Muscle layer of duodenum (tissue), 2 donors: Measurements from ENCODE around the gene KIF6.

Source experiments
- H3K27ac ChIP-seq: one replicate; pipeline ENCODE4 v1.7.0; 2013; ENCODE audit warnings: mild to moderate bottlenecking, low read length
- H3K27me3 ChIP-seq: one replicate; pipeline ENCODE4 v1.7.0; 2013; ENCODE audit warnings: low read depth, mild to moderate bottlenecking, control low read depth, low read length
- H3K36me3 ChIP-seq, 2 donors: one replicate each; pipeline ENCODE4 v1.7.0; 2013; ENCODE audit warnings: low read length in 2 of 2, control low read depth in 1 of 2, mild to moderate bottlenecking in 1 of 2; ENCODE audit not compliant: insufficient read depth in 2 of 2, control insufficient read depth in 1 of 2
- H3K4me1 ChIP-seq, 2 donors: one replicate each; pipeline ENCODE4 v1.7.0; 2013; ENCODE audit warnings: low read length in 2 of 2, mild to moderate bottlenecking in 2 of 2, control low read depth in 1 of 2, moderate library complexity in 1 of 2; ENCODE audit not compliant: insufficient read depth in 2 of 2, control insufficient read depth in 1 of 2
- H3K4me3 ChIP-seq, 2 donors: one replicate each; pipeline ENCODE4 v1.7.0; 2013; ENCODE audit warnings: low read length in 2 of 2, low read depth in 1 of 2, mild to moderate bottlenecking in 1 of 2
- H3K9me3 ChIP-seq, 2 donors: one replicate each; pipeline ENCODE4 v1.7.0; 2013; ENCODE audit warnings: low read length in 2 of 2, control low read depth in 1 of 2, mild to moderate bottlenecking in 1 of 2; ENCODE audit not compliant: control insufficient read depth in 1 of 2
- donor health status: healthy.

The KIF6 gene

GRCh38 chr6:39464067-39464466, 261.1 kb downstream of the KIF6 start:
- Histone ChIP-seq H3K36me3 (no peaks in the 10 kb centered on the region), H3K4me1 (no peaks in the 10 kb centered on the region), H3K27ac (no peak overlapping the region), H3K27me3 (no peaks in the 10 kb centered on the region), H3K4me3 (no peak overlapping the region), H3K9me3 (peaks cover 0 to 6% of the 10 kb centered on the region in 2 donors)

DNA sequence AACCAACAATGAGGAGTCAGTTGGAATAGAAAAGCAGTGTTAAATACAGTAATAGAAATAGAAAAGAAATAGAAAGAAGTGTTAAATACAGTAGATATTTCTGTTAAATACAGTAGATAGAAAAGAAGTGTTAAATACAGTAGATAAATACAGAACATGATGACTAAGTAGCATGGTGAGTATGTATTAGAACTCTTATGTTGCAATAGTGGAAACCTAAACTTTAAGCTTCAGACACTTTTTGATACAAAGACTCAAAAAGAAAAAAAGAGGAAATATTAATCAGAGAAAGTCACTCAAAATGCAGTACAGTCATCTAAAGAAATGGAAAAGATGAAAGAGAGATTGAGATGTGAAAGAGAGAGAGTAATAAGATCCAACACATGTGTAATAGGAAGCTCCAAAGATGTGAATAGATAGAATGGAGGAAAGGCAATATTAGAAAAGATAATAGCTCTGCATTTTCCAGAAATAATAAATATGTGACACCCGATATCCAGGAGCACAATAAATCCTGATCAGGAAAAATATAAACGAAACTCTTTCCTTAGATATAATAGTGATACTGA, 271.2 kb downstream of the KIF6 start:
- H3K36me3 ChIP-seq, result no peaks in the 10 kb centered on the region
- H3K27me3 ChIP-seq, result no peaks in the 10 kb centered on the region
- no peaks in the 10 kb centered on the region for H3K4me1 ChIP-seq
- H3K27ac ChIP-seq, result no peak overlapping the region
- H3K4me3 ChIP-seq, result no peak overlapping the region
- H3K9me3 ChIP-seq, result no peaks in the 10 kb centered on the region

- Histone ChIP-seq H3K4me1 (no peaks in the 10 kb centered on the region), H3K27me3 (no peaks in the 10 kb centered on the region), H3K4me3 (no peak overlapping the region), H3K36me3 (no peaks in the 10 kb centered on the region), H3K9me3 (no peaks in the 10 kb centered on the region), H3K27ac (no peak overlapping the region)
Measured at GRCh38 chr6:39453241-39453640, 272.0 kb downstream of the KIF6 start.

DNA sequence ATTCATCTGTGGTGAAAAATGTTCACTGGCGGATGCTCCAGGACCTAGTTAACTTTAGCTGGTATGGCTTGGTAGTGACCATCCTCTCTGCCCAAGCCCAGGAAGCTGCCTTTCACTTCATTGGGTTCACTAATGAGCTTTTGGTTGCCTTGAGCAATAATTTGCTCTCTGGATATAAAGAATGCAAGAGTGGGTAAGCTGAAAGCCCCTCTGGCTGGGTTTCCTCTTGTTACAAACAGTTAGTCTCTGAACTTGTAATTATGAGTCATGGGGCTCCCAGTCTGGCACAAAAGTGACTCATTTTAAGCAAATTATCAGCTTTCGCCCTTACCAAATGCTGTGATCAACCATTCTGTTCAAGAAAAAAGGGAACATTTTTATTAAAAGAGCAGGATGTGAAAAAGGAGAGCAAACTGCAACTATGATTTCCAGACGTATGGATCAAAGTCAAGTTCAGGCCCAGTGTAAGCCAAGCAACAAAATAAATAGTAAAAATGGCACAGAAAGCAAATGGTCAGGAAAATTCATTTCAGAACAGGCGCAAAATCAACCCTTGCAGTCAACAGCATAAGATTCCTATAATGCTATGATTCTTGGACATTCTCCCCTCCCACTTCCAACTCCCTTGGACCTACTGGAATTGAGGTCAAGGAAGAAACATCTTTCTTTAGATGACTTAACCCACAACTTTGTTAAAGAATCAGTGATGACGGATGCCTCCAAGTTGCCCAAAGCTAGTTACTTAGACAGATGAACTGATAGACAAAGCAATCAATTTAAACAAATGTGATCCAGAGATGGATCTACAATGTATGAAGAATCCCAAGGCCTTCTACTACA, 272.7 kb downstream of the KIF6 start:
- no peaks in the 10 kb centered on the region for H3K9me3 ChIP-seq
- H3K36me3 ChIP-seq, result no peaks in the 10 kb centered on the region
- no peak overlapping the region for H3K4me3 ChIP-seq
- no peak overlapping the region for H3K27ac ChIP-seq
- H3K27me3 ChIP-seq, result no peaks in the 10 kb centered on the region
- no peaks in the 10 kb centered on the region for H3K4me1 ChIP-seq

DNA sequence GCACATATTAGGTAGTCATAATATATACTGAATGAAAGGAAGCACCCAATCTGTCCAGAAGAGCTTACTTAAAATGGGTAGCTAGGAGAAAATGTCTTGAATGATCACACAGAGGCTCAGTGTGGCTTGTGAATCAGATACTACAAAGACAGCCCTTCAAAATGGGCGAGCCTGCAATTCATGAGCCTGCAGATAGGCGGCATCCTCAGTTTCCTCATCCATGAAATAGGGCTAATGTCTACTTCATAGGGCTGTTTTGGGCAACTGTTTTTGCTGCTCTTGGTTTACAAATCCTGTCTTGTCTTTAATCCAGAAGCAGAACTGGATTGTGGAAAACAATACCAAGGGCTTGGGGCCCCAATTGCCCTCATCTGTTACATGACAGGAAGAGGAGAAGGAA, 273.4 kb downstream of the KIF6 start:
- Histone ChIP-seq H3K27me3 (no peaks in the 10 kb centered on the region), H3K27ac (no peak overlapping the region), H3K4me1 (no peaks in the 10 kb centered on the region), H3K4me3 (no peak overlapping the region), H3K36me3 (no peaks in the 10 kb centered on the region), H3K9me3 (no peaks in the 10 kb centered on the region)

DNA sequence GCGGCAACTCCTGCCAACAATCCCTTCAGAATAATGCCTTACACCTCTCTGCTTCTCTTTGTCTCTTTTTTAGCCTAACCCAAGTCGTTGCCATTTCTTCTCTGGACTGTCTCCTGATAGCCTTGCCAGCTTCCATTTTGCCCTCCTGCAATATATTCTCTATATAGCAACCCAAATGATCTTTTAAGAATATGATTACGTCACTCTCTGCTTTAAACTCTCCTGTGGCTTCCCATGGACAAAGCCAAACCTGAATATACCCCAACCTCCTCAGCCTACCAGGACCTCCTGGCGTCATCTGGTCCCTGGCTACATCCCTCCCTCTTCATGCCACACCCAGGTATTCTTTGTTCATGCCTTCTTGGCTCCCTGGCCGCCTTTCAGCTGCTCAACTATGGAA, 276.2 kb downstream of the KIF6 start:
- Histone ChIP-seq H3K9me3 (no peaks in the 10 kb centered on the region), H3K36me3 (no peaks in the 10 kb centered on the region), H3K27ac (no peak overlapping the region), H3K27me3 (no peaks in the 10 kb centered on the region), H3K4me3 (no peak overlapping the region), H3K4me1 (no peaks in the 10 kb centered on the region)

DNA sequence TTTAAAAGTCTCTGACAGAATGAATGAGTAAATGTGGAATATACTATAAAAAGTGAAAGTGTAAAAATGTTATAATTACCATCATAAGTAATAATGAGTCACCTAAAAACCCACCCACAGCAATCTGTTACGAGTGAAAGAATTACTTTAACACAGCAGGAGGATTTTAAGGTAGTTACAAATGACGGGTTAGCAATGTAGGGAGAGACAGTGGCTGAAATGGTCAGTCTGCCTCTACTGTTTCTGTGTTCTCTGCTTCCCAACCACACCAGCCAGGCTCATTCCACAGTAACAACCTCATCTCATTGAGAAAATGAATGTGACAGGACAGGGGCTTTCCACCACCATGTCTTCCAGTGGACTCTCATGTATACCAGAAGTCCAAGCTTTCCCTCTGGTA, 278.3 kb downstream of the KIF6 start:
- Histone ChIP-seq H3K4me3 (no peak overlapping the region), H3K36me3 (no peaks in the 10 kb centered on the region), H3K4me1 (no peaks in the 10 kb centered on the region), H3K27me3 (no peaks in the 10 kb centered on the region), H3K27ac (no peak overlapping the region), H3K9me3 (no peaks in the 10 kb centered on the region)

DNA sequence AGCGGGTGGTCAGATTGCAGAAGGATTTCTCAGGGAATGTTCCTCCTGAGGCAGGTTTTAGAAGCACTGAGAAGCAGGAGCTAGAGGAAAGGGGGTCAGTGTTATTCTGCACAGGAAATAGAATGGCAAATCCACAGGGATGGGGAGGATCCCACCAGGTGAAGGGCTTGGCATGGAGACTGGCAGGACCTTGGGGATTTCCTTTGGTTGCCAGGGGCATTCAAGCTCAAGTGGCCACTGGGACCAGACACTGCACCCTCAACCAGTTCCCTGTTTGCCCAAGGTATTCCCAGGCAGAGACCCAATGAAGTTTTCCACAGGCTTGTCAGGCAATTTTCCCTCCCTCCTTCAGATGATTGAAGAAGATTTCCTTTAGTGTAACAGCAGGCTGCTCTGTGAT, 279.5 kb downstream of the KIF6 start:
- Histone ChIP-seq H3K9me3 (no peaks in the 10 kb centered on the region), H3K27me3 (no peaks in the 10 kb centered on the region), H3K4me1 (no peaks in the 10 kb centered on the region), H3K36me3 (no peaks in the 10 kb centered on the region), H3K27ac (no peak overlapping the region), H3K4me3 (no peak overlapping the region)

DNA sequence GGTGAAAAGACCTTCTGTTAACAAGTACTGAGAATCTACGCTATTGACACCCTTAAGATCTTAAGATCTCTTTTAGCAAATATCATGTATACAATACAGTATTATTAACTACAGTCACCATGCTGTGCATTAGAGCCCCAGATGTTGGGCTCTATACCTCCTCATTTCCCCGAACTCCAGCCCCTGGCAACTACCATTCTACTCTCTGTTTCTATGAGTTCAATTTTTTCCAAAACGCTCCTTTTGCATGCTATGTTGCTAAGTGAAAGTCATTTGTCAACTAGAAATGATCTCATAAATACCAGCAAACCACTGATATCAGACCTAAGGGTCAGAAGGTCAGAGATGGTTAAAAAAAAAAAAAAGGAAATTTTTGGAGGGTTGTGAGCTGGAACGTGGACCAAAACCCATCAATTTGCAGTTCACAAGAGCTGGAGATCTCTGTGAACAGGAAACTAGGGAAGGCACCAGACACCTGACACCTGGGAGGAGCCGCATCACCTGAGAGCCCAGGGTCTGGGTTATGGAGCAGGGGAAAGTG, 280.7 kb downstream of the KIF6 start:
- H3K9me3 ChIP-seq, result no peaks in the 10 kb centered on the region
- no peak overlapping the region for H3K4me3 ChIP-seq

GRCh38 chr6:39441986-39442385, 283.2 kb downstream of the KIF6 start:
- no peaks in the 10 kb centered on the region for H3K36me3 ChIP-seq
- H3K27me3 ChIP-seq, result no peaks in the 10 kb centered on the region
- no peaks in the 10 kb centered on the region for H3K4me1 ChIP-seq
- no peak overlapping the region for H3K27ac ChIP-seq
- H3K4me3 ChIP-seq, result no peak overlapping the region
- H3K9me3 ChIP-seq, result no peaks in the 10 kb centered on the region

More for the DNA sequence above, 280.7 kb downstream of the KIF6 start:
- H3K4me1 ChIP-seq, result no peaks in the 10 kb centered on the region
- no peaks in the 10 kb centered on the region for H3K36me3 ChIP-seq
- no peak overlapping the region for H3K27ac ChIP-seq
- no peaks in the 10 kb centered on the region for H3K27me3 ChIP-seq

DNA sequence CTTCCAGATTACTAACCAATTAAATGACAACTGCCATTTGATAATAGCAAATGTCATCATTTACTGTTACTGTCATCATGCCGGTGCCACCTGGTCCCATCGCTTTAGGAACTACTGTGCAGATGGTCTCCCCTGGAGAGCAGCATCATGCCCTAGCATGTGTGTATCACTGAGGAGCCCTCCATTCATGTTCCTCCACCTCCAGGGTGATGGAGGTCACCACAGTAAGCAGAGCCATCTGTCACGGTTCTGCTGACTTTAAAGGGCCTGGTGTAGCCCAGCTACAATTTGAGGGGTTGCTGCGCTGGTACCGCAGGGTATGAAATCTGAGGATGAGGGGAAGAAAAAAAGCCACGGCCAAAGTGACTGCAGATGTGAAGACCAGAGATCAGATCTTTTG, 283.9 kb downstream of the KIF6 start:
- no peak overlapping the region for H3K27ac ChIP-seq
- no peaks in the 10 kb centered on the region for H3K4me1 ChIP-seq
- no peaks in the 10 kb centered on the region for H3K36me3 ChIP-seq
- H3K4me3 ChIP-seq, result no peak overlapping the region
- no peaks in the 10 kb centered on the region for H3K9me3 ChIP-seq
- no peaks in the 10 kb centered on the region for H3K27me3 ChIP-seq
